GM19238 (cell line): Measurements from ENCODE around the gene MYZAP.

ENCODE experiments used
- DNase-seq: peaks from one replicate; pipeline ENCODE4 v3.0.0; 2011; ENCODE audit warnings: low spot score; ENCODE audit not compliant: insufficient read length

Gene MYZAP

DNA sequence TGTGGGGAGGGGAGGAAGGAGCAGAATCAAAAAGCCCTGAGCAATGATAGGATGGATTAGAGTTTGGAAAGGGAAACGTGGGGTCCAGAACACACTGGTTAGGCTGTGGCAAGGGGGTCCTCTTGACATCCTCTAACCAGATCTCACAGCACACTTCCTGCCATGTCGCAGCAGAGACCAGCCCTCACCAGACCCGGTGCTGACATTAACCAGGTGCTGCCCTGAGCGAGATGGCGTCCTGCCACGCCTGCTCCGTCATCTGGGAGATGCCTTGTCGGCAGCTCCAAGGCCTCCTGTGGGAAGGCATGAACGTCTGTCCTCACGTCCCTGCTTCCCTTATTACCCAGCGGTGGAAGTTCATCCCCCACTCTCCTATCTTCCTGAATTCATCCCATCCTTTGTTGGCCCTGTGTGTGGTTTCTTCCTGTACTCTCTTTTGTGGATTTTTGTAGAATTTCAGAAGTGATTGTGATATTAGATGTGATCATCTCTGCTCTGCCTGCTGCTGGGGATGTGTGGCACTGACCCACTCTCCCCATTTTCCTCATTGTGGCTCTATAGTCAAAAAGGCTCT, 29.4 kb upstream of the MYZAP start:
- no peak for DNase-seq

GRCh38 chr15:57563416-57563815, 28.3 kb upstream of the MYZAP start:
- DNase-seq = no peak

DNA sequence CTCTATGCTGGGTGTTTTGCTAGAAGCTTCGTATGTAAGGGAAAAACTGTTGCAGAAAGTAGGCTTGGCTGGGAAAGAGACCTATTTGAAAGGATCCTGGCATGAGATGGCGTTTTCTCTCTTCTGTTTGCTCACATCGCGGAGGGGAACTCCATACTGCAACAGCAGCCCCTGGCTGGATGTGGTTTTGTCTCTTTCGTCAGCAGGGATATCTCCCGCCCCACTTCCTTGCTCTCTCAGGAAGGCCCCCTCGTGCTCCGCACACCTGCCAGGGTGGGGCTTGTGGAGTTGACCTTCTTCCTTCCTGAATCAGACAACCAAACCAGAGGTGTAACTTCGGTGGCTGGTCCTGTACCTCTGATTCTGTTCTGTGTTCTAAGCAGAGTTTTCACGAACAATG, 26.4 kb upstream of the MYZAP start:
- DNase-seq = no peak

DNA sequence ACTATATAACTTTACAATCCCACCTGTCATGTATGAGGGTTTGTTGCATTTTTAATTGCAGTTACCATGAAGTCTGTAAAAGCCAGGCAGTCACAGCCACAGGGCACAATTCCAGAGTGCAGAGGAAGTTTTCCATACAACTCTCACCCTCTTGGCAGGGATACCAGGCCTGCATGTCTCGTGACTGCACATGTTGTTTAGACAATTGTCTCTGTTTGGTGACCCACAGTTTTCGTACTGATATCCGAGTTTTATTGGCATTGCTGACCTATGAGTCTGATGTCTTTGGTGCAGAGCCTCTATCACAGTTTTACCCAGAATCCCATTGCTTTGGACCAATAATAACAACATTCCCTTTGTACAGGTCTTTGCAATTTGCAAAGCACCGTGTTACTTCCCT, 24.9 kb upstream of the MYZAP start:
- DNase-seq = no peak

DNA sequence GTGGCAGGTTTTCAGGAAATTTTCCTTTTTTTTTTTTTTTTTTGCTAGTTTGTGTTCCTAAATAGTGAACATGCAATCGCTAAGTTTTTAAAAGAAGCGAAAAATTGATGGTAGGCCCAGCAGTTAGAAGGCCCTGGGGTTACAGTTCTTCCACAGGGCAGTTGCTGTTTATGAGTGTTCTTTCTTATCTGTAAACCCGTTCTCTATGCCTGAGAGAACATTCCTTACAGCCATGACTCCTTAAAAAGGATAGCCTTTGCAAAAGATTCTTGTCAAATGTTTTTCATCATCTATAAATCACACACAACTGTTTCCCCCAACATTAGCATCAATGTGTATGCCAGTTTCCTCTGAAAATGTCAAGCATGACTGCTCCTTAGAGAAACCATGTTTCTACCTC, 23.8 kb upstream of the MYZAP start:
- DNase-seq = no peak

- DNase-seq = no peak
Measured at GRCh38 chr15:57568299-57568698, 23.4 kb upstream of the MYZAP start.

DNA sequence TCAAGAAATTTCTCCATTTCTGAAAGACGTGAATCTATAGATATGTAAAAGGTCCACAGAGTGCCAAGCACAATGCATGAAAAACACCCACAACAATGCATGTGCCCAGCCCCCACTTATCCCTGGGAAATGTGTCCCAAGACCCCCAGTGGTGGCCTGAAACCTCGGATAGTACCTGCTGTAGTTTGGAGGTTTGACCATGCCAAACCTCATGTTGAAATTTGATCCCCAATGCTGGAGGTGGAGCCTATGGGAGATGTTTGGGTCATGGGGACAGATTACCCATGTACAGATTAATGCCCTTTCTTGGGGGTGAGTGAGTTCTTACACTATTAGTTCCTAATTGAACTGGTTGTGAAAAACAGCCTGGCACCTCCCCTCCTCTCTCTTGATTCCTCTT, 21.4 kb upstream of the MYZAP start:
- DNase-seq = no peak

DNA sequence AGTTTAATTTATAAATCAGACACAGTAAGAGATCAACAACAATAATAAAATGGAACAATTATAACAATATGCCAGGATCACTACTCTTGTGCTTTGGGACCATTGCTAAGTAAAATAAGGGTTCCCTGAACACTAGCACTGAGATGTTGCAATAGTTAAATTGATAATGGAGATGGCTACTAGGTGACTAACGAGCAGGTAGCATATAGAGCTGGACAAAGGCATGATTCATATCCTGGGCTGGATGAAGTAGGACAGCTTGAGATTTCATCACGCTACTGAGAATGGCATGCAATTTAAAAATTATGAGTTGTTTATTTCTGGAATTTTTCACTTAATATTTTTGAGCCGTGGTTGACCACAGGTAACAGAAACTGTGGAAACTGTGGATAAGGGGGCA, 20.7 kb upstream of the MYZAP start:
- DNase-seq = no peak

DNA sequence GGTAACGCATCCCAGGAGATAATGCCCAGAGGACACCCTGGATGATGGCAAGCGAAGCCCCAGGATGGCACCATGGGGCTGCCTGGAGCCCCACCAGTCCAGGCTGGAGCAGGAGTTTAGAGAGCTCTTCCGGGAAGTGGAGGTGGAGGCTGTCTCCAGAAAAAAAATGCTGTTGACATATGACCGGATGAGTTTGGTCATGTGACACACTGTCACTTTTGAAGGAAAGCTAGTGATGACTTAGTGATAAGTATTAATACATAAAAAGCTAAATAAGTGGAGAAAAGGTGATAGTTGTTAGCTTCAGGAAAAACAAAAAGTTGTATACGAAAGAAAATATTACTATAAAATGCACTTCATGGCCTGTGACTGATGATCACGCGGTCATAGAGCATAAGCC, 20.0 kb upstream of the MYZAP start:
- no peak for DNase-seq

- no peak for DNase-seq
Measured at GRCh38 chr15:57572468-57572867, 19.2 kb upstream of the MYZAP start.

- no peak for DNase-seq
Measured at GRCh38 chr15:57573151-57573550, 18.6 kb upstream of the MYZAP start.

GRCh38 chr15:57575363-57575762, 16.3 kb upstream of the MYZAP start:
- DNase-seq = no peak

GRCh38 chr15:57578288-57578900, 13.3 kb upstream of the MYZAP start:
- no peak for DNase-seq

- DNase-seq = no peak
Measured at GRCh38 chr15:57580428-57580827, 11.3 kb upstream of the MYZAP start.

DNA sequence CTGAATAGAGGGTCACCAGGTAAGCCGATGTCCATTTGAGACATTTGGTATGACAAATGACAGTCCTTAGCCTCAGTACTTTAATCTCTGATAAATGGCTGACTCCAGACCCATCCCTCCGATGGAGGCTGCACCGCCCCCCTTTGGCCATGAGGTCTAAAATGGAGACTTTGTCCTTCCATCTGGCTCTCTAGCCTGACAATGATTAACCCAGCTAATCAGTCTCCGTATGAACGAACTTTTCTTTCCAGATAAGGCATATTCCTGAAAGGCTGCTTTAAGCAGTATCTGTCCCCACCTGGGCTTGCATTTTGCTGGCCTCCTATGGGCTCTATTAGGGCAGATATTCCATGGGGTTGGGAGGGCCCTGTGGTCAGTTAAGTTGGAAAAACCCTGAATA, 10.8 kb upstream of the MYZAP start:
- no peak for DNase-seq

GRCh38 chr15:57582090-57582489, 9.6 kb upstream of the MYZAP start:
- no peak for DNase-seq

DNA sequence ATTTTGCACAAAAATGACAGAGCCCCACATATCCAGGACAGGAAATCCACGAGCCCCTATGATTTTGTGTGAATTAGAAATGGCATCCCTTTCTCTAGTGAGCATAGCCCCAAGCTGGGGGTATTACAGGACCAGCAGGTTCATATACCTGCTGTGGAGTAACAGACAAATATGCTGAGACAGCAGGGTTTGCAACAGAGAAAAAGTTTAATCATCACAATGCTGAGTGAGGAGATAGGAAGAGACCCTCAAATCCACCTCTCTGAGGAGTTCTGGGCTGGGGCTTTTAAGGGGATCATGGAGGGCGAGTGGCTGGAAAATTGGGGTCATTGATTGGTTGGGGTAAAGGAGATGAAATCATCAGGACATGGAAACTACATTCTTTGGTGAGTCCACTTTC, 8.4 kb upstream of the MYZAP start:
- no peak for DNase-seq

GRCh38 chr15:57583720-57584119, 8.0 kb upstream of the MYZAP start:
- no peak for DNase-seq

GRCh38 chr15:57586661-57587424, 4.9 kb upstream of the MYZAP start:
- no peak for DNase-seq

- no peak for DNase-seq
Measured at GRCh38 chr15:57589281-57589680, 2.4 kb upstream of the MYZAP start.

DNA sequence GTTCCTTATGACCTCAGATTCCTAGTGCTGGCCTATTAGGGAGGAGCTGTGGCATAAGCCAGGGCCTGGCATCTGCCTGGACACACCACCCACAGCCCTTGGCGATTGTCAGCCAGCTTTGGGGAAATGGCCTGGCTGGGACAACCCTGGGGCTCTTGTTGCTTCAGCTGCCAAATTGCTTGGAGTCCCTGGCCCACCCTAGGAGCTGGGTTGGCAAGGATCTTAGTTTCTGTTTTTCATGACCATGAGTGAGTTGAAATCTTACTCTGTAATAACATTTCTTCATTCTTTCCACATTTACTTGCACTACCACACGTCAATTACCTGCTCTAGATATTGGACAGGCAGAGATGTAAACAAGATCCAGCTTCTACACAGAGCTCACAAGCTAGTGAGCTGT, 1.9 kb upstream of the MYZAP start:
- no peak for DNase-seq

DNA sequence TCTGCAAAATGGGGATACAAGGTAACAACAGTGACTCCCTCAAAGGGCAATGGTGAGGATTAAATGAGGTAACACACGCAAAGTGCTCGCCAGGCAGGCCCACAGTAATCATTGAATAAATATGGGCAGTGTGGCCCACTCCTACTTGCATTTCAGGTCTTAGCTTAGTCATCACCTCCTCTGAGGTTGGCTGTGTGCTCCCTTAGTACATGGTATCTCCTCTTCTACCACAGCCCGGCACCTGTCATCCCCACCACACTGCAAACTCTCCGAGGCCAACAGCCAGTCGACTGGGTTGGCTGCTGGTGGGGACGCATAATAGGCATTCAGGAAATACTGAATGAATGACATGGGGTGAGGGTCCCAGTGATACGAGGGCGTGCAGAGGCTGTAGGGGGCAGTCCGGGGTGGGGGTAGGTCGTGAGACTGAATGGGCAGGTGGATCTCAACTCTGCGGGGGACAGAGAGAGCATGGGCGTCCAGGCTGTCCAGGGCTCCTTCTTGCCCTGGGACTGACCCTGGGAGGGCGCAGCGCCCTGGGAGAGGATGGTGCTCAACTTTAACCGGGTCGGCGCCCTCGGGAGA, 375 bp upstream of the MYZAP start:
- no peak for DNase-seq

DNA sequence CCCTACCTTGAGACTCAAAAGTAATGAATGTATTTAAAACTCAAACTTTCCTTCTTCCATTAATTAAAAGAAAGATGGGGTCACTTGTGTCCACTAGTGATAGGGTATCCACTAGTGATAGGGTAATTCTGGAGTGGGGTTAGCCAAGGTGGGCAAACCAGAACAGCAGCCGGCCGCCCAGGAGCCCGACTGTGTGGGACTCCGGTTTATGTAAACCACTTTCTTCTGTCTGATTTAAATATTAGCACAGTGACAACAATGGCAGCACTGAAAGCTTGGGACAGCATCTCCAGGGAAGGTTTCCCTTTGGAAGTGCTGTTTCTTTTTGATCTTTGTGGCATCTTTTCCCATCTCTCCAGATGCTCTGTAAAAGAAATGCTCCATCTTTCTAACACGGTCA, 722 bp downstream of the MYZAP start:
- no peak for DNase-seq
